ENCODE data around the gene SLC29A4.

GRCh38 chr7:5234852-5235831, 47.6 kb upstream of the SLC29A4 start:
- no peak for TF ChIP-seq POLR2AphosphoS5 (IDR thresholded peaks at IDR 0.05)
- no peak for TF ChIP-seq CTCF (IDR thresholded peaks at IDR 0.05)

Data from stomach (tissue), 4 donors.